HG02571 (cell line): ENCODE data around the gene RUNDC1.
A peak's percentile ranks its signal among the peaks of the same experiment; 100 is the strongest.
"Not testable (repeated sequence)": the region's sequence is repeated elsewhere in the genome, so short reads cannot be mapped to it uniquely, and the experiment has no call there.

Experiments
- ATAC-seq: cut with Tn5 transposase; IDR thresholded peaks from one replicate; pipeline ENCODE4 v1.9.1; 2021; ENCODE audit warnings: mild to moderate bottlenecking, moderate library complexity; ENCODE audit not compliant: unreplicated experiment

The RUNDC1 gene

GRCh38 chr17:42980274-42980765, at the start of gene RUNDC1:
Gene RUNDC1, plus strand, starts transcription at chr17:42980565. Its CDS starts 12 bp downstream, at chr17:42980577.
- peak; percentile 62 for ATAC-seq

GRCh38 chr17:42937712-42938596, 42.4 kb upstream of the RUNDC1 start:
- ATAC-seq = no peak

GRCh38 chr17:42944211-42944610, 36.2 kb upstream of the RUNDC1 start:
- ATAC-seq = no peak

- no peak for ATAC-seq
Observed at GRCh38 chr17:42946812-42947211, 33.6 kb upstream of the RUNDC1 start.

GRCh38 chr17:42950044-42950783, 30.2 kb upstream of the RUNDC1 start:
- no peak for ATAC-seq

GRCh38 chr17:42953669-42954068, 26.7 kb upstream of the RUNDC1 start:
- no peak for ATAC-seq

GRCh38 chr17:42964161-42964932, 16.0 kb upstream of the RUNDC1 start, which contains the start of gene AARSD1:
Gene AARSD1, minus strand, starts transcription at chr17:42964454. Its CDS starts 14 bp downstream, at chr17:42964440.
- ATAC-seq = peak; percentile 76

GRCh38 chr17:42967925-42968324, 12.4 kb upstream of the RUNDC1 start:
- ATAC-seq = no peak

- no peak for ATAC-seq
Observed at GRCh38 chr17:42969001-42969581, 11.3 kb upstream of the RUNDC1 start.

GRCh38 chr17:42971589-42971988, 8.8 kb upstream of the RUNDC1 start:
- ATAC-seq = no peak

- ATAC-seq = not testable (repeated sequence)
Observed at GRCh38 chr17:42973323-42973722, 7.0 kb upstream of the RUNDC1 start.

- no peak for ATAC-seq
Observed at GRCh38 chr17:42975265-42975664, 5.1 kb upstream of the RUNDC1 start.

- not testable (repeated sequence) for ATAC-seq
Observed at GRCh38 chr17:42975701-42976100, 4.7 kb upstream of the RUNDC1 start.

- no peak for ATAC-seq
Observed at GRCh38 chr17:42979511-42980273, 673 bp upstream of the RUNDC1 start, which contains the start of gene PTGES3L. Gene PTGES3L, minus strand, starts transcription at chr17:42980080. Its CDS starts 27 bp downstream, at chr17:42980053.

- ATAC-seq = peak; percentile 39
Observed at GRCh38 chr17:42980766-42981397, 517 bp downstream of the RUNDC1 start.

GRCh38 chr17:42982266-42982665, 1.9 kb downstream of the RUNDC1 start:
- no peak for ATAC-seq

- no peak for ATAC-seq
Observed at GRCh38 chr17:42985225-42985624, 4.9 kb downstream of the RUNDC1 start.

- ATAC-seq = no peak
Observed at GRCh38 chr17:42989141-42989540, 8.8 kb downstream of the RUNDC1 start.
